GM12873 (cell line): ENCODE measurements around the gene IFIT1.

Source experiments
- TF ChIP-seq, protein P1 (sequence below): IDR thresholded peaks from 2 replicates; pipeline ENCODE4 v1.5.1; 2012; ENCODE audit warnings: low read depth, mild to moderate bottlenecking, moderate library complexity, low read length, control low read depth; ENCODE audit not compliant: insufficient read depth; ENCODE audit errors: missing control alignments

The IFIT1 gene

DNA sequence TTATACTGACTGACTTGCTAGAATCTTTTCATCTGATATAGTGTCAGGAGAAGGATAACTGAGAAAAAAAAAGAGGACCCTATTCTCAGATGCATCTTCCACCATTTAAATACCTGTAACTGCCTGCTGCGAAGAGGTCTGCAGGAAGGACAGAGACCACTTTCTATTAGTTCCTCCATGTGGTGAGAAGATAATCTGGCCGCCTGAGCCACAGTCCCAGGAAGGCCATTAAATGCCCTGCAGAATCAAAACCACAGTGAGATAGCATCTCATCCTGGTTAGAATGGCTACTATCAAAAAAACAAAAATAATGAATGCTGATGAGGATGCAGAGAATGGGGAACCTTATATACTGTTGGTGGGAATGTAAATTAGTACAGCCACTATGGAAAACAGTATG lies 34.4 kb upstream of the IFIT1 start:
- TF ChIP-seq, protein P1, sequence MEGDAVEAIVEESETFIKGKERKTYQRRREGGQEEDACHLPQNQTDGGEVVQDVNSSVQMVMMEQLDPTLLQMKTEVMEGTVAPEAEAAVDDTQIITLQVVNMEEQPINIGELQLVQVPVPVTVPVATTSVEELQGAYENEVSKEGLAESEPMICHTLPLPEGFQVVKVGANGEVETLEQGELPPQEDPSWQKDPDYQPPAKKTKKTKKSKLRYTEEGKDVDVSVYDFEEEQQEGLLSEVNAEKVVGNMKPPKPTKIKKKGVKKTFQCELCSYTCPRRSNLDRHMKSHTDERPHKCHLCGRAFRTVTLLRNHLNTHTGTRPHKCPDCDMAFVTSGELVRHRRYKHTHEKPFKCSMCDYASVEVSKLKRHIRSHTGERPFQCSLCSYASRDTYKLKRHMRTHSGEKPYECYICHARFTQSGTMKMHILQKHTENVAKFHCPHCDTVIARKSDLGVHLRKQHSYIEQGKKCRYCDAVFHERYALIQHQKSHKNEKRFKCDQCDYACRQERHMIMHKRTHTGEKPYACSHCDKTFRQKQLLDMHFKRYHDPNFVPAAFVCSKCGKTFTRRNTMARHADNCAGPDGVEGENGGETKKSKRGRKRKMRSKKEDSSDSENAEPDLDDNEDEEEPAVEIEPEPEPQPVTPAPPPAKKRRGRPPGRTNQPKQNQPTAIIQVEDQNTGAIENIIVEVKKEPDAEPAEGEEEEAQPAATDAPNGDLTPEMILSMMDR: no peak

GRCh38 chr10:89360157-89360556 lies 32.3 kb upstream of the IFIT1 start:
- TF ChIP-seq, protein P1: no peak

DNA sequence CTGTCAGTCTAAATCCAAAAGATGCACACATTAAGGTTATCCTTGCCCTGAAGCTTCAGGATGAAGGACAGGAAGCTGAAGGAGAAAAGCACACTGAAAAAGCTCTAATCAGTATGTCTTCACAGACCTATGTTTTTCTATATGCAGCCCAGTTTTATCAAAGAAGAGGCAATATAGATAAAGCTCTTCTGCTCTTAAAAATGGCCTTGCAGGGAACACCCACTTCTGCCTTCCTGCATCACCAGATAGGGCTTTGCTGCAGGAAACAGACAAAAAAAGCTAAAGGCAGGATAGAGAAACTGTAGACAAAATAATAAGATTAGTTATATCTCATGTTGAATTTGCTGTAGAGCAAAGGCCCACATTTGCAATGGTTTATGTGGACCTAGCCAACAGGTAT lies 29.5 kb upstream of the IFIT1 start:
- TF ChIP-seq, protein P1: no peak

DNA sequence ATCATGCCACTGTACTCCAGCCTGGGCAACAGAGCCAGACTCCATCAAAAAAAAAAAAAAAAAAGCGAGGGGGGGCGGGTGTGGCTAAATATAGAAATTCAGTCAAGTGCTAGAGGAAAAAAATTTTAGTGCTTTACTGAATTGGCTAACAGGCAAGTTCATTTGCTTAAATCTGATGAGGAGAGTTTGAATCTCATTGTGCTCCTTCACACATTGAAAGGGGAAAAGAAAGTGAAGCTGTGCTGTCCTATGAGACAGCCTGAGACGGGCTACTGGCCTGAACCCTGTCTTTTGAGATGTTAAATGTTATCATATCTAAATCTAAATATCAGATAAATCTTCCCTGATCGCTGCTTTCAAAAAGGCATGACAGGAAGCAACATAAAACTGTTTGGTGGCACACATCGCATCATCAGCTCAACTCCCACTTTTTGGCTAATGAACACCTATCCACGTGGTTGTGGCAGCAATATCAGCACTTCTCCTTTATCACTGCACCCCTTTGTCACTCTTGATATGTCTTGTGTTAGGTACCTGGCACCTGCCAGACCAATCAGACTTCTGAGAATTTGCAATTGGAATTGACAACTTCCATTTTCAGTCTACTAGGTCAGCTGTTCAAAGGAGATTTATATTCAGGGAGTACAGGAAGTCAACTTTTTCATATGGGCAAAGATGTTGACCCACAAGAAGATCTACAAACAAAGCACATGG lies 28.5 kb upstream of the IFIT1 start:
- TF ChIP-seq, protein P1: no peak

- TF ChIP-seq, protein P1: no peak
Measured at GRCh38 chr10:89364531-89364930, 27.9 kb upstream of the IFIT1 start.

- TF ChIP-seq, protein P1: no peak
Measured at GRCh38 chr10:89367529-89367928, 24.9 kb upstream of the IFIT1 start.

DNA sequence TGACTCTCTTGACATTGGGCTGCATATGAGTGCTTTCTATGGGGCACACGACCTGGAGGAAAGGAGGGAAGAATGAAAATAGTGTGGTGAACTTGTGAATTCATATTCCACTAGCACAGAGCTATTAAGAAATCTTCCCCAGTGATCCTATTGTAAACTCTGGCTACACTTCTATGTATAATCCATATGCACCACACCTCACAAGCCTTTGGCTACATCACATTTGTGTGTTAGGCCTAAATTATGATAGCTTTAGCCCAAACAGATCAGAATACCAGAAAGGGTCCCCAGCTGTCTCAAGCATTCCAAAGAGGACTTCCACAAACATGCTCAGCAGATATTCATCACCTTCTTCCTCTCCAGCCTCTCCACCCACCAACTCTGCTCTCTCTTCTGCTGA lies 24.3 kb upstream of the IFIT1 start:
- TF ChIP-seq, protein P1: no peak
